SW 1271 (cell line): Measurements from ENCODE around the gene DCXR.

ENCODE experiments used
- DNase-seq, 2 experiments: peaks; one replicate each; lab custom pipeline; 2025; lab: John Stamatoyannopoulos, UW

The DCXR gene

DNA sequence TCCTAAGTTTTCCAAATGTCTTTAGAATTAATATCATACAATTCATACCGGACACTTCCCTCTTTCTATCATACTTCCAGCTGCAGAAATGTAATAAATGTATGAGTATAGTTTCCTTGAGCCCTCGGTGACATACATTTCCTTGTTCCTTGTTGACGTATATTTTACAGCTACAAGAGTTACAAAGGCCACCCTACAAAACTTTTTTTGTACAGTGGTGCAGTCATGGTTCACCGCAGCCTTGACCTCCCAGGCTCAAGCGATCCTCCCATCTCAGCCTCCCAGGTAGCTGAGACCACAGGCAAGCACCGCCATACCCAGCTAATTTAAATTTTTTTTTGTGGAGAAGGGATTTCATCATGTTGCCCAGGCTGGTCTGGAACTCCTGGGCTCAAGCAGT, 35.3 kb upstream of the DCXR start:
- no peak for DNase-seq

DNA sequence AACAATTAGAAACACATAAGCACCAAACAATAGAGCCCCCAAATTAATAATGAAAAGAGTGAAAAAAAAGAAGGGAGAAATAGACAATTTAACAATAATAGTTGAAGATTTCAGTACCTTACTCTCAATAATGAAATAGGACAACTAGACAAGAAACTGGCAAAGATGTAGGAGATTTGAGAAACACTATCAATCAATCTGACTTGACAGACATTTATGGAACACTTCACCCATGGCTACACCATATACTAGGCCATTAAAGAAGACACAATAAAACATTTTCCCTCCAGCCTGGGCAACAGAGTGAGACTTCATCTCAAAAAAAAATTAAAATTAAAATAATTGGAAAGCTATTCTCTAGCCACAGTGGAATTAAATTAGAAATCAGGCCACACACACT, 33.1 kb upstream of the DCXR start:
- DNase-seq, result no peak

- no peak for DNase-seq
Observed at GRCh38 chr17:82065638-82066303, 28.3 kb upstream of the DCXR start, which contains the start of gene DUS1L. Gene DUS1L (minus strand): TSS chr17:82065804. CDS start chr17:82065059, 745 bp downstream.

GRCh38 chr17:82065193-82065637, 27.7 kb upstream of the DCXR start:
- DNase-seq, result no peak

GRCh38 chr17:82064433-82065192, 27.1 kb upstream of the DCXR start:
- DNase-seq, result no peak

DNA sequence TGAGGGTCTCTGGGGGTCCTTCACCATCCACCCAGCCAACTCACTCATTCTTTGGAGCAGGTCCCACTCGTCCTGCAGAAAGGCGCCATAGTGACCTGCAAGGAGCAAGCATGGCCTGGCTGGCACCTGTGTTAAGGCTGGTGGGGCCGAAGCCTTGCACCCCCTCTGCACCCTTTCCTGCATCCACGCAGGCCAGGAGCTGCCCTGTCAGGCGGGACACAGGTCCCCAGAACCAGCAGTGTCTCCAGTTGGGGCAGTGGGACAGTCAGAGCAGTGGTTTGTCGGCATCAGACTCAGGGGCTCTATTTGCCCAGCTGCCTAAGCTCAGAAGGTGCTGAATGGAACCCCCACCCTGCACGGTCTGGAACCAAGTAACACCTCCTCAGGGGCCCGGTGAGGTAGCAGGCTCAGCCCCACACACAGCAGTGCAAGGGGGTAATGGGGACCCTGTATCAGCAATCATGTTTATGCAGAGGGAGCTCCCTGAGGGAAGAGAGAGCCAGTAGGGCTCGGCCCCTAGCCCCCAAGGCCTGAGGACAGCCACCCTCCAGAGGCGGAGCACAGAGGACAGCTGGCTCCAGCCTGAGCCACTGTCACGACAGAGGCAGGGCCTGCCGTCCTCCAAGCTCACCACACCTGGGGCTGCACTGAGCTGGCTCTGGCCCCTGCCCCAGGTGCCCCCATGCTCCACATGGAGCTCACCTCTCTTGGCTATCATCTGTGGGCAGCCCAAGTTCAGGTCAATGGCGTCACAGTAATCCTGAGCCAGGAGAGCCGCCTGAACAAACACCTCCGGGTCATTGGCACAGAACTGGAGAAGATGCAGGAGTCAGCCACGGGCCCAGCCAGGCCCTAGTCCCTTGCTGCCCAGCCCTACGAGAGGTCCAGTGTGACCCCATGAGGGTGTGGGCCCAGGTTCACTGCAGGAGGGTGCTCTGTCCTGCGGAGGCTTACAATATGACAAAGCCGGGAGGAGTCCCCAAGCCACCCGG, 26.2 kb upstream of the DCXR start:
- no peak for DNase-seq

DNA sequence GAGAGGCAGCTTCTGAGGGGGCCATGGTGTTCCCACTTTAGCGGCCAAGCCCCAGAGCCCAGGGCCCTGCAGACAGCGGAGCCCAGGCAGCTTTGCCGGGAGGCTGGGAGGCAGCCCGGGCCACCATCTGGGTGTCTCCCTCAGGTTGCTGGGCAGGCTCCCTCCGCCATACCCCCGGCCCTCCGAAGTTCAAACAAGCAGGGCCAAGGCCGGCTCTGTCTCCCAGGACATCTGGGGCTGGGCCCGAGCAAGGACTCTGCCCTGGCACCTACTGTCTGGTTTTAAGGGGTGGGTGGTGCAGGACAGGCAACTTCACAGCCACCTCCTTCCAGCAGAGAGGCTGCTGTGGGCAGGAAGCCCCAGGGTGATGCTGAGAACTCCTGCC, 25.5 kb upstream of the DCXR start:
- DNase-seq, result no peak

DNA sequence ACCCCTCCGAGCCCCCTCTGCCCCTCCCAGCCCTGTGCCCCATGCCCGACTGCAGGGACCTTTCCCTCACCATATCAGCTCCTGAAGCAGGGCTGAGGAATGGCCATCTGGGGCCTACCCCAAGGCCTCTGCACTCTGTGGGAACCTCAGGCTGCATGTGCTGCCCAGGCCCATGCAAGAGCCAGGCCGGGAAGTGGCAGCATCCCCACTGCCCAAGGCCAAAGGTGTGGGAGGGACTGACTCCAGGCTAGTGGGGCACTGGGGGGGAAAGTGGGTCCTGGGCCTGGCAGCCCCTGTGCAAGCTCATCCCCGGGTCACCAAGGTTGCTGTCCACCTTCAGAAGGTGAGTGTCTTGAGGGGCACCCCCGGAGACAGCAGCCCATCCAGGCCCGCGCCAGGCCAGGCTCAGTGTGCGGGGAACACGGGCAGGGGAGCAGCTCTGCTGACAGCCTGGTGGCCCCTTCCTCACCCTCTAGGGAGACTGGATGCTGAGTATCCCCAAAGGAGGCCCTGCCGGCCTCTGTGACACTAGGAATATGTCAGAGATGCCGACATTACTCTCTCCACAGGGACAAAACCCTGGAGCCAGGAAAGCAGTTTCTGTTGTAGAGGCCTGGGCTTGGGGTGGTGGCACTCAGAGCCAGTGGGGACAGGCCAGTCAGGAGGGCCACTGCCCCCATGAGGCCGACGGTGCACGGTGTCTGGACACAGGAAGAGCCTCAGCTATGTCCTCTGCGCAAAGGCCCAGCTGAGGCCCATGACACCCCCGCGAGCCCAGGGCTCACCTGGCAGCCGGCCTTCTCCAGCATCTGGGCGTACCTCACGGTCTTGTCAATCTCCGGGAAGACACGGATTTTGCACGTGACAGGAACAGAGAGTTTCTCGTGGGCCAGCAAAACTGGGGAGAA, 24.8 kb upstream of the DCXR start:
- DNase-seq, result no peak

- no peak for DNase-seq
Observed at GRCh38 chr17:82061047-82061925, 23.8 kb upstream of the DCXR start.

DNA sequence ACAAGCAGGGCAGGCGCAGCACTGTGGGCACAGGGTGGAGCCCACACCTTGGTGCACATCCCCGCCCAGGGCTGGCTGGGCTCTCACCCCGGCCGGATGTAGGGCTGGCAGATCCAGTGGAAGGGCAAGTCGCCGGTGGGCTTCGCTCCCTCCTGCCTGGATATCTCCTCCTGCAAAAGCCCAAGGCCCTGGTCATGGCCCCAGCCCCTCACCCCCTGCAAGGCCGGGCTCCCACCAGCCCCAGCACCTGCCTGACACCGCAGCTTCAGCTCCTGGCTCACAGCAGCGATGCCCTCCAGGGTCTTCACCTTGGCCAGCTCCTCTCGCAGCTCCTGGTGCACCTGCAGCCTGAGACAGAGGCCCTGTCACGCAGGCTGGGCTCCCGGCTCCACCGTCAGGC, 23.1 kb upstream of the DCXR start:
- DNase-seq, result no peak

GRCh38 chr17:82060001-82060380, 22.5 kb upstream of the DCXR start:
- no peak for DNase-seq

GRCh38 chr17:82059272-82060000, 21.9 kb upstream of the DCXR start:
- no peak for DNase-seq

GRCh38 chr17:82058855-82059249, 21.4 kb upstream of the DCXR start:
- no peak for DNase-seq

GRCh38 chr17:82058230-82058854, 20.8 kb upstream of the DCXR start:
- no peak for DNase-seq

DNA sequence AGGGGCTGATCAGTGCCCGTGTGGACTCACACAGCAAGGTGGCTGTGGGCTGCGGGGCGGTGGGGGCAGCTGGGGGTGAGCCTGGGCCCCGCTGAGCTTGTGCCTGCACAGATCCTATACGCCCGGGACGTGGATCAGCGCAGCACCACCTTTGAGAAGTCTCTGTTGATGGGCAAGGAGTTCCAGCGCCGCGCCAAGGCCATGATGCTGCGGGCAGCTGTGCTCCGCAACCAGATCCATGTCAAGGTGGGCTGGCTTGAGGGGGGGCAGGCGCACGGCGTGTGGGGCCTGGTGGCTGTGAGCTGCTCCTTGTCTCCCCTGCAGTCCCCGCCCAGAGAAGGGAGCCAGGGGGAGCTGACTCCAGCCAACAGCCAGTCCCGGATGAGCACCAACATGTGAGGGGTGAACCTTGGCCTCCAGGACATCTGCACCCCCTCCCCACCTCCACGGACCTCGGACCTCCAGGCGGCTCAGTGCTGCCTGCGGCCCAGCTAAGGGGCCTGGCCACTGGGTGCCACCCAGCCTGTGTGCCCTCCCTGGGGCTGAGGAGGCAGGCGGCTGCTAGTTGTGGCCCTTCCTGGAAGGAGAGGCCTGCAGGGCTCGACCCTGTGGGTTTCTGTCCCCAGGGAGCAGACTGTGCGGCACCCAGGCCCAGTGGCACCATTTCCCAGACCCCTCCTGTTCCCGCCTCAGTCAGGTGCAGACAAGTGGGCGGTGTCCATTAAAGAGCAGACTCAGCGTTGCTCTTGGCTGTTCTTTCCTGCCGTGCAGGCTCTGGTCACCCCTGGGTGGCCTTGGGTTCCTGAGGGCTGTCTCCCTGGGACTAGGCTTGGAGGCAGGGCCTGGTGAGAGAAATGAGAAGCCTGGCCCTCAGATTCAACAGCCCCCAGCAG, 19.5 kb upstream of the DCXR start:
- DNase-seq, result no peak

- DNase-seq, result no peak
Observed at GRCh38 chr17:82055965-82056728, 18.6 kb upstream of the DCXR start.
